HG03135 (cell line): ENCODE data around the gene TAF5L.
"Not testable (repeated sequence)": the region's sequence is repeated elsewhere in the genome, so short reads cannot be mapped to it uniquely, and the experiment has no call there.

Experiments used
- ATAC-seq: cut with Tn5 transposase; IDR thresholded peaks from one replicate; pipeline ENCODE4 v1.9.1; 2021; ENCODE audit warnings: mild to moderate bottlenecking, moderate library complexity; ENCODE audit not compliant: unreplicated experiment

TAF5L gene

DNA sequence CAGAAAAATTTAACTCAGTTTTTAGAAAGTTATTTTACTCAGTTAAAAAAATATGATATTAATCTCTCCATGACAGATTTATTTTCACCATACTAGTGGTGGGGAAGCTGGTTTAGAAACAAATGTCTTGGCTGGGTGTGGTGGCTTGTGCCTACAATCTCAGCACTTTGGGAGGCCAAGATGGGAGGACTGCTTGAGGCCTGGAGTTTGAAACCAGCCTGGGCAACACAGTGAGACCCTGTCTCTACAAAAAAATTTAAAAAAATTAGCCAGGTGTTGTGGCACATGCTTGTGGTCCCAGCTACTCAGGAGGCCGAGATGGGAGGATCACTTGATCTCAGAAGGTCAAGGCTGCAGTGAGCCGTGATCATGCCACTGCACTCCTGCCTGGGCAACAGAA is 17.3 kb downstream of the TAF5L start:
- no peak for ATAC-seq

DNA sequence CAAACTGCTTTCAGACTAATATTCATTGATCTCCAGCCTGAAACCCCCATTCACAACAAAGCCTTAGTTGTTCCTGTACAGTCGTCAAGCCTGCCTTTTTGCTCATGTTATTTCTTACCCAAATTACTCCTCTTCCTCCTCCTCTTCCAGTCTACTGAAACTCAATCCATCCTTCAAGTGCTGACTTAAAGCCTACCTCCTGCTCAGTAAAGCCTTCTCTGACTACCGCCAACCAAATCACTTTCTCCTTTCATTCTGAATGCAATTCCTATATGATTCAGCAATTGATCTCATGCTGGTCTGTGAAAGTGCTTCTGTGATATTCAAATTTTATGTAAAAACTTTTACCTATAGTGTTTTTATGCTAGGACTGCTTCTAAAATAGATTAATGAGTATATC is 18.6 kb downstream of the TAF5L start:
- ATAC-seq, result no peak

DNA sequence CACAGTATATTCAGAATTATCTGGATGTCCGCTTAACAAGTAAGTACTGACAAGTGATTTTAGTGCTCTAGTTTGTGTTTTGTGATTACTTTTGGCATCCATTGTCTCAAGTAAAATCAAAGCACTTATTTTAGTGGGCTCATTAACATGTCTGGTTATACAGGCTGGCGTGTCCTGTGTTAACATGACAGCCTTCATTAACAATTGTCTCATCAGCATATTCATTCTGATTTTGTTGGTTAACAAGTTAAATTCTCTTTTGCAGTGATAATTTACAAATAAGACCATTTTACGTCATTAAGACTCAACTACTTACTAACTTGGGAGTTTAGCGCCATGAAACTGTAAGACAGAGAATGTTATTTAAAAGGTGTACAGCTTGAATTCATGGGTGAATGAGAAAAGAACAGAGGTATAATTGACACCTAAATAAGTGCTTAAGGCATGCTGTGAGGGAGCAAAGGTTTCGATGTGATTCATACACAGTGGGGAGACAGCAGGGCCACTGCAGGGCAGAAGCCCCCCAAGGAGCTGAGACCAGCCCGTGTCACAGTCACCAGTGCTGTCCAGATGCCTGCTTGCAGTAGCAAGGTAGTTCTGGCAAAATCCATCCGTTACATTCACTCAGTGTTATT is 22.4 kb downstream of the TAF5L start:
- no peak for ATAC-seq

DNA sequence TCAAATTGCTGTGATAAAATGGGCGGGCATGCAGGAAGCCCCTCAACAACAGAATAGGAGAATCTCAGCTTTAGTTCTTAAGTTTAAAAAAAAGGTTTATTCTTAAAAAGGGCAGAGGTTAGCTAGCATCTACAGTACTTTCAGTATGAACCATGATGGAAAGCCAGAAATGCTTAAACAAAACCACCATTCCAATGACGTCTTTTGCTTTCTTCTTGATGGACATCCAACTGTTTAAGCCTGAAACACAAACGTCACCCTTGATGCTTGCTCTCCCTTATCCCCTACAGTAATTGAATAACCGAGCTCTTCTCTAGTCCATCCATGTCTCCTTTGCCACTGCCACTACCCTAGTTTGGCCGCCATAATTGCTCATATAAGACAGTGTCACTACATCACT is 25.7 kb downstream of the TAF5L start:
- no peak for ATAC-seq

DNA sequence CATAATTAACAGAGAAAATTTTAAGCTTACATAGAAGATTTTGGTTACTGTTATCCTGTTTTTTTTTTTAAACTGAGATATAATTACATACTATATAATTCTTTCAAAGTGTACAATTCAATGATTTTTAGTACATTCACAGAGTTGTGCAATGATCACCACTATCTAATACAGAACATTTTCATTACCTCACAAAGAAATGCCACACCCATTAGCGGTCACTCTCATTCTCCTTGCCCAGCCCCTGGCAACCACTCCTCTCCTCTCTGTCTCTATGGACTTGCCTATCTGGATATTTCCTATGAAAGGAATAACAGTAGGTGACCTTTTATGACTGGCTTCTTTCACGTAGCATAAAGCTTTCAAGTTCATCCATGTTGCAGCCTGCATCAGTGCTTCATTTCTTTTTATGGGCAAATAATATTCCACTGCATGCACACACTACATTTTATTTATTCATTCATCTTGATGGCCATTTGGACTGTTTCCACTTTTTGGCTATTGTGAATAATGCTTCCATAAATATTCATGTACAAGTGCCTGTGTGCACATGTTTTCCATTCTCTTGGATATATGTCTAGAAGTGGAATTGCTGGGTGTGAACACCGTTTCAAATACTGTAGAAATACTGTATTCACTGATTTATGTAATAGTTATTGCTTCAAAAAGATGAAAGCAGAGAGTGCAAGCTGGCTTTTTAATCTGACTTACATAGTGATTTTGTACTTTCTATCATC is 26.5 kb downstream of the TAF5L start:
- ATAC-seq, result no peak

DNA sequence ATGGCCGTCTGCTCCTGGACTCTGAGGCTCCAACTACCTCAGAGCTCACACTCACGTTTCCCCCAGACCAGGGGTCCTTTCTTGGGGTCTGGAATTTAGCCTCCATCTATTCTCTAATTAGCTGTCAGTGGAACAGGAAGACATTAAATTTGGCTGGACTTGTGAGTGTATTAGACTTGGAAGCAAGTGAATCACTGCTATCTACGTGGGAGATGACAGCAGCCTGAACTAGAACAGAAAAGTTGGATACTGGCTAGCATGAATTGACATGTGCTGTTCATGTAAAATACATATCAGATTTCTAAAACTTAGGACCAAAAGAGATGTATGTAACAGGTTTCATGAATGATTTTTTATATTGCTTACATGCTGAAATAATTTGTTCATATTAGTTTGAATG is 28.0 kb downstream of the TAF5L start:
- ATAC-seq, result no peak

DNA sequence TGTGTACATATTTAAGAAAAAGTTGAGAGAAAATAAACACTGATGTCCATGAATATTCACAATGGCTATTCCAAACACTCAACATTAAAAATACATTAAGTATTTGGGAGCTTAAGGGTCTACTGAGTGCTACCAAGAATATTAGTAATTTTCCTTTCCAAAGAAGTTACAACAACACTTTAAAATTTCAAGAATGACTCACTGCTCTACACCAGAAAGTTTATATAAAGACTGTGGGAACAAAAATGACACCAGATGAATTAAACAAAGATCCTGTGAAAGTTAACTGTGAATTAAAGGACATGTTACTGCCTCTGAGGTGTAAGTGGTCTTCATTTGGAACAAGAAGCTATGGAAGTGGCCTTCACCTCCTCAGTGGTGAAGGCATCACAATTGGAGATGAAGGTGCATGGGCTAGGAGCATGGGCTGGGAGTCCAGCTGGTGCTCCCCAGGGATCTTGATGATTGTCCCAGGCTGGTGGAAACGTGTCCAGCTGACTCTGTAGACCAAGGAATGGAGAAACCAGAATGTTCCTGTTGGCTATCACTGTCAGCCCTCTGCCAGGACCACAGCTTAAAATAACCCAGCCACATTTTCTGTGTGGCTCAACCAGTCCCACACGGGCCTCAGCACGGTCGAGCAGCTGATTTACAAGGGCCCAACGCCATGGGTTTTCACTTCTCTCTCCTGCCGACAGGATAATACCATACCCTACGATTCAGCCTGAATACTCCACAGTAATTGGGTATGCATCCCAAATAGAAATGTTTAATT is 28.8 kb downstream of the TAF5L start:
- ATAC-seq, result no peak

DNA sequence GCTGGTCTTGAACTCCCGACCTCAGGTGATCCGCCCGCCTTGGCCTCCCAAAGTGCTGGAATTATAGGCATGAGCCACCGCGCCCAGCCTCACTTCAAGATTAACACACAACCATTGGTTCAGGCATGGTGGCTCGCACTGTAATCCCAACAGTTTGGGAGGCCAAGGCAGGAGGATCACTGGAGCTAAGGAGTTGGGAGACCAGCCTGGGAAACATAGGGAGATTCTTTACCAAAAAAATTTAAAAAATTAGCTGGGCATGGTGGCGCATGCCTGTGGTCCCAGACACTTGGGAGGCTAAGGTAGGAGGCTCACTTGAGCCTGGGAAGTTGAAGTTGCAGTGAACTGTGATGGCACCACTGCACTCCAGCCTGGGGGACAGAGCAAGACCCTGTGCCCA is 30.0 kb downstream of the TAF5L start:
- ATAC-seq, result not testable (repeated sequence)

DNA sequence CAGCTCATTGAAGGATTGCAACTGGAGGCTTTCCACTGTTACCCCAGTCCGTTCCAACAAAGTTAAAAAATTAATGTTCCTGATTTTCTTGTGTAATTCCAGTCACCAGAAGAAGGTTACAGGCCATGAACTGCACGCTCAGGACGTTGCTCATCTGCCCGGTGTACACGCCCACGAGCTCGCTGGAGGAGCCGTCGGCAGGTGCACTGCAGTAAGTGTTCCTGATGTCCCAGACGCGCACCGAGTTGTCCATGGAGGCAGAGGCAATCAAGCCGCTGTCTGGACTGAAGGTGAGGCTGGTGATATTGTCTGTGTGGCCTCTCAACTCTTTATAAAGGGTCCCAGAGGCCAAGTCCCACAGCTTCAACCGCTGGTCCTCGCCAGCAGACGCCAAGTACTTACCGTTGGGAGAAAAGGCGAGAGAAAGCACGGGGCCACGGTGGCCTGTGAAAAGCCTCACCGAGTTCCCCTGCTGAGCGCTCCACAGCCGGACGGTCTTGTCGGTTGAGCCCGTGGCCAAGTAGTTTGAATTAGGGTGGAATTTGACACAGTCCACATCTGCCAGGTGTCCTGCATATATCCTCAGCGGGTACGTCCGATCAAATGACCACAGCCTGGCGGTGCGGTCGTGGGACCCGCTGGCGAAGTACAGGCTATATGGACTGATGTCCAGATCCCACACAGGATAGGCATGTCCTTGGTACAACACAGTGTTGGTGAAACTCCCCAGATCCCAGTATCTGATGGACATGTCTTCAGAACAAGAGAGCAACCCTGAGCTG is 31.5 kb downstream of the TAF5L start:
- no peak for ATAC-seq

DNA sequence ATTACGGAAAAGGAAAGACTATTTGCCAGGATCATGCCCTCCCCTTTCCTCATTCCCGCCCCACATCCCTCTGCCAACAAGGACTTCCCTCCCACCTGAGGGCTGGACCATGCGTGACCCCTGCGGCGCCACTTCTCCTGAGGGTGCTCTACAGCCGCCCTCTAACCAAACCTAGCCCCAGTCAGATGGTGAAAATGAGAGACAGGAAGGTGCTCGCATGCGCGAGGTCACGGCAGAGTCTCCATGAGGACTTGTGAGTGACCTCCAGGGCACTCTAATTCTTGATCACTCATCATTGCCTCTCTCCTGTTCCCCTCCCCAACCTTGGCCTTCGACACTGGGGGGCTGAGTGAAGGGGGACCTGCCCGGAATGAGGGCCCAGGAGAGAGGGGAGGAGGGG is 32.1 kb downstream of the TAF5L start:
- no peak for ATAC-seq

DNA sequence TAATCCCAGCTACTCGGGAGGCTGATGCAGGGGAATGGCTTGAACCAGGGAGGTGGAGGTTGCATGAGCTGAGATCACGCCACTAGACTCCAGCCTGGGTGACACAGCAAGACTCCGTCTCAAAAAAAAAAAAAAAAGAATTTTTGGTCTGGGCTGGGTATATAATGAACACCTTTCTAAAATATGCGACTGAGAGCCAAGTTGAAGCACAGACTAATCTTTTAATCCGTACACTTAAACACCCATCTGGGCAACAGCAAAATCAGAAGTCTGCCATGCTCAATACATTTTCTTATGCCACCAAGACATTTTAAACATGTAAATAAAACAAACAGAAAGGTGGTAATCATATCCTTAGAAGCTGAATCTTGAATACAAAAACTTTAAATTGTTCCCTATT is 35.8 kb downstream of the TAF5L start:
- ATAC-seq, result no peak

DNA sequence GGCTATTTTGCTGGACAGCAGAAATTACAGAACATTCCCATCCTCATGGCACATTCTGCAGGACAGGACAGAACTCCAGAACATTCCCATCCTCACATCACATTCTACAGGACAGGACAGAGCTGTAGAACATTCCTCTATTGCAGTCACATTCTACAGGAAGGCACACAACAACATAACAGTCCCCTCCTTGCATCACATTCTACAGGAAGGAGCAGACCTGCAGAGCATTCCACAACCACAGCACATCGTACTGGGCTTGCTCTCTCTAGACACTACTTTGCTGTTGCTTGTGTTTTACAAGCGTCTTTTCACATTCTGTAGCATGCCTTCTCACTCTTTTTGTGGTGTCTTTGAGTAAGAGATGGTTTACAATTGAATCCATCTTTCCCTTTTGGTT is 40.6 kb downstream of the TAF5L start:
- ATAC-seq, result no peak

DNA sequence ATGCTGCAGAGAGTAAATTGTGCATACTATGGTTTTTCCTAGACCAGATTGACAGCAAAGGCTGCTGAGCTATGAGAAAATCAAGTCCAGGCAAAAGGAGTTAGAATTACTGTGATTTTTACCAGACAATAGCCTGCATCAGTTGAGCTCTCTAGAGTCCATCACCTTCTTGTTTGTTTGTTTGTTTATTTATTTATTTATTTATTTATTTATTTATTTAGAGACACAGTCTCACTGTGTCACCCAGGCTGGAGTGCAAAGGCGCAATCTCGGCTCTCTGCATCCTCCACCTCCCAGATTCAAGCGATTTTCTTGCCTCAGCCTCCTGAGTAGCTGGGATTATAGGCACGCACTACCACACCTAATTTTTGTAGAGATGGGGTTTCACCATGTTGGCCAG is 43.2 kb downstream of the TAF5L start:
- ATAC-seq, result no peak

DNA sequence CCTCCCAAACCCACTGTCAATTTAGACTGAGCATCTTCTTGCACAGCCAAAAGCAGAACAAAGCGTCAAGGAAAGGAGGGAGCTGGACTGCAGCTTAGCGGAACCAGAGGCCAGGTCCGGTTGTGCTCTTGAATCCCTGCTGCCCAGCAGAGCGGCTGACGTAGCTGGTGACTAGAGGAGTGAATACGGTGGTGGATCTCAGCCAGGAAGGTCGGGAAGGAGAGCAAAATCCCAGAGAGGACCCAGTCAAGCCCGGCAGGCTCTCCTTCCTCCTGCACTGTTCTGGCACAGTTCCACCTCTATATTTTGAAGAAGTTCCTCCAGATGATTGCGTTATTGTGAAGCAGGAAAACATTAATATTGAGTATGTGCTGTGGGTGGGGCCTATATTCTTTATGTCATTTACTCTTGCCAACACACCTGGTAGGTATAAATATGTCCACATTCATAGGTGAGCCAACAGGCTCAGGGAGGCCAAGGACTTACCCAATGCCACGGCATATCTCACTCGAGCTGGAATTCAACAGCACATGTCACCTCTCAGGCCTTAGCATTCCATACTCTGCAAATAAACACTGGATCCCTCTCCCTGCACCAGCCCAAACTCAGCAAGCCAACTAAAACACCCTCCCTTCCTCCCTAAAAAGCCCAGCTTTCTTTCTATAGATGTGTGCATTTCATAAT is 43.8 kb downstream of the TAF5L start:
- no peak for ATAC-seq

DNA sequence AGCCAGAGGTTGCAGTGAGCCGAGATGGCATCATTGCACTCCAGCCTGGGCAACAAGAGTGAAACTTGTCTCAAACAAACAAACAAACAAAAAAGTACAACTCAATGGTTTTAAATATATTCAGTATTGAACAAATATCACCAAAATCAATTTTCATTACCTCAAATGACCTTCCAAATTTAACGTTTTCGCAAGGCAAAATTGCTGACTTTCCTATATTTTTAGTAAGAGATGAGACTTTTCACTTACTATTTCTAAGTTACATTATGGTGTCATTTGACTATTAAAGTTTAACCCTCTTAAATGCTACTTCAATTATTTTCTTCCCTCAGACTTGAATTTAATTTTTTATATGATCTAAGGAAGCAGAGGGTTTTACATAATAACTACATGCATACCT is 44.4 kb downstream of the TAF5L start:
- ATAC-seq, result no peak

DNA sequence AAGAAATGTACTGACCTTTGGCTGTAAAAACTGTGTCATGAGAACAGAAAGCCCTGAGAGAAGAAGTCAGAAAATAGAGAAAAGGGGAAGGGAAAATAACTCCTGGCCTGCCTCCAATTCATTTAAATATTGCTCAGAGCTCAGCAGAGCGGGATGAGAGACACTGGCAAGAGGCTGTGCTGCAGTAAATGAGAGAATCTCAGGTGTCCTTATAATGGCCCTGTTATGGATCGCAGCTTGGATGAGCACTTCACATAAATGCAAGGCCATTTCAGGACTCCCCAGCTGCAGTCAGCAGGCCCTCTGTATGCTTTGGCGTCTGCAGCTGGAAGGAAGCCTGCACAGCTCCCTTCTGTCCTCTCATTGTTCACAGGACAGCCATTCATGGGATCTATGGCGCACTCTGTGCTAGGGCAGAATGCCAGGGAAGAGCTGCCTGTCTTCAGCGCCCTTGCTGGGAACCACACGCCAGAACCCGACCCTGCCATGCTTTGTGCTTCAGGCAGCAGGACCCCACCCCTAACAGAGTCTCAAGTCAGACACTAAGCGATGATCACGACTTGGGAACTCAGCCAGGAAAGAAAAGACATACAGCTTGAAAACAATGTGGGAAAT is 46.8 kb downstream of the TAF5L start:
- peak; percentile 66 for ATAC-seq

DNA sequence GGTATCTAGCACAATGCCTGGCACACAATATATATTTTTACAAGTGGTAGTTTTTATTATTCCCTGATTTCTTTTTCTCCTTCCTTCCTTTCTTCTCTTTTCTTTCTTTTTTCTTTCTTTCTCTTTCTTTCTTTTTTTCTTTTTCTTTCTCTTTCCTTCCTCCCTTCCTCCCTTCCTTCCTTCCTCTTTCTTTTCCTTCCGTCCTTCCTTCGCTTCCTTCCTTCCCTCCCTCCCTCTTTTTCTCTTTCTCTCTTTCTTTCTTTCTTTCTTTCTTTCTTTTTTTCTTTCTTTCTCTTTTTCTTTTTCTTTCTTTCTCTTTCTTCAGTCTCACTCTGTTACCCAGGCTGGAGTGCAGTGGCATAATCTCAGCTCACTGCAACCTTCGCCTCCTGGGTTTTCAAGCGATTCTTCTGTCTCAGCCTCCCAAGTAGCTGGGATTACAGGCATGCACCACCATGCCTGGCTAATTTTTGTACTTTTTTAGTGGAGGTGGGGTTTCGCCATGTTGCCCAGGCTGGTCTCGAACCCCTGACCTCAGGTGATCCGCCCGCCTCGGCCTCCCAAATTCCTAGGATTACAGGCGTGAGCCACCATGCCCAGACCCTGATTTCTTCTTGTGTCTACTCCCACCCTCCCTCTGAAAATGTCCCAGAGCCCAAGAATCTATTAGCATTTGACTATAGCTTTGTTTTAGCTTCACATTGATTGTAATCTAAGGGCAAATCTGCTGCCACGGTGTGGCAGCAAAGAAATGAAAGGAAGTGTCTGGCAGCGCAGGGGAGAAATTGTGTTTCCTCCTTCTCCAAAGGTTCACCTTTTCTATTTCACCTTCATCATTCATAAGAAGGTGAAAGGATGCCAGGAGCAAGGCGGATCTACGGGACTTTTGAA is 47.5 kb downstream of the TAF5L start:
- no peak for ATAC-seq

DNA sequence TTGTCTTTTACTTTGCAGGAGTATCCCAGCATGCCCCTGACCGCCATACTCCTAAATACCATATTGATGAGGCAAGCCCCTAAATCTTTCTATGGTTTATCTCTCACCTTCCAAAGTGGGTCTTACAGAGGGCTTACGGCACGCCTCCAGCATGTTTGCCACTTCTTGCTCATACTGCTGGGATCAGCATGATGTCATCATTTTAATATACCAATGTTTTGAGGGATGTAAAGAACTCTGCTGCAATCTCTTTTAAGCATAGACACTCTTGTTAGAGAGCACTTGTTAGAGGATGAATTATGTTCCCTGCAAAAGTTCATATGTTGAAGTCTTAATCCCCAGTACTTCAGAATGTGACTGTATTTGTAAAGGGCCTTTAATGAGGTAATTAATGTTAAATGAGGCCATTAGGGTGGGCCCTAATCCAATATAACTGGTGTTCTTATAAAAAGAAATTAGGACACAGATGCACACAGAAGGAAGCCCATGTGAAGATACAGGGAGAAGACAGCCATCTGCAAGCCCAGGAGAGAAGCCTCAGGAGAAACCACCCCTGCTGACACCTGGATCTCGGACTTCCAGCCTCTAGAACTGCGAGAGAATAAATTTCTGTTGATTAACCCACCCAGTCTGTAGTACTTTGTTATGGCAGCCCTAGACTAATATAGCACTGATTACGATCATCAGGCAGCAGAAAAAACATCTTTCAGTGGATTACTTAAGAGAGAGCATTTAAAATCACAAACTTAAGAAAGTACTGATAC is 51.1 kb downstream of the TAF5L start:
- no peak for ATAC-seq

DNA sequence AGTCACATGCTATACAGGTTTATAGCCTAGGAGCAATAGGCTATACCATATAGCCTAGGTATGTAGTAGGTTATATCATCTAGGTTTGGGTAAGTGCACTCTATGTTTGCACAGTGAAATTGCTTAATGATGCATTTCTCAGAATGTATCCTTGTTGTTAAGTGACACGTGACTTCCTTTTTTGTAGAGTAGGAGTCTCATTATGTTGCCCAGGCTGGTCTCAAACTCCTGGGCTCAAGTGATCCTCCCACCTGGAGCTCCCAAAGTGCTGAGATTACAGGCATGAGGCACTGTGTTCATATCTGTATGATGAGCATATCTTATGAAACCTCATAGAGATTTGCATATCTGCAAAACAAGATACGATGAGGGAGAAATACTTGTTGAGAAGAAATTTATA is 53.6 kb downstream of the TAF5L start:
- ATAC-seq, result no peak
